CD4-positive, alpha-beta T cell treated with Interferon alpha-2 for 1 hour (primary cell): ENCODE results near the gene ALOX12.
"Not testable (repeated sequence)": the region's sequence is repeated elsewhere in the genome, so short reads cannot be mapped to it uniquely, and the experiment has no call there.

ENCODE experiments used
- DNase-seq, 2 donors: peaks; one replicate each; pipeline ENCODE4 v3.0.0-alpha.2; 2020 to 2022

ALOX12 gene

DNA sequence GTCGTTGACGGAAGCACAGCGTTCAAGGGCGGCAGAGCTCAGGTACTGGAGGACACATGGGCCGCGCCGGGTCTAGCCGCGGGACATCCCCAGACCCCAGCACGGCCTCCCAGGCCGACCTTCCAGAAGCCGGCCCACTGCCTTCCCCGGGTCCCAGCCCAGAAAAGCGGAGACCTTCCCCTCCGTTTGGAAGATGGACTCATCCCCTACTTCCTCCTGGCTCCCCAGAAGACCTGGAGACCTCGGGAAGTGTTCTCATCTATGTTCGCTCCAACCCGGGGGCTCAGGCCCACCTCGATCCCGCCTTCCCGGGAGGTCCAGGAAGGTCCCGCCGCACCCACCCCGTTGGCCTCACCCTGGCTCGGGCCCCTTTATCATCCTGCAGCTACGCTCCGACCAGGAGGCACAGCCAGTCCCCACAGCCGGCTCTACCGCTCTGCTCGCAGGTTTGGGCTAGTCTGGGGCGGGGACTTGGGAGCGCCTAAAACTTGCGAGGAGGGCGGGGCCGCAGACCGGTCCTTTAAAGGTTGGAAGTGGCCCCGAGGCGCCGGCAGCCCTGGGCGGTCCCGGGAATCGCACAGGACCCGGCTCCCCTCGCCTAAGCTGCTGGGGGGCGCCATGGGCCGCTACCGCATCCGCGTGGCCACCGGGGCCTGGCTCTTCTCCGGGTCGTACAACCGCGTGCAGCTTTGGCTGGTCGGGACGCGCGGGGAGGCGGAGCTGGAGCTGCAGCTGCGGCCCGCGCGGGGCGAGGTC is at the start of gene ALOX12:
Gene ALOX12 (plus strand): TSS at position 550 of the 756 bp plus-strand sequence. CDS start 69 bp downstream, at position 619.
- DNase-seq: no peak

GRCh38 chr17:6947745-6948144 is 48.1 kb upstream of the ALOX12 start:
- DNase-seq: no peak

- no peak for DNase-seq
These were observed 47.3 kb upstream of the ALOX12 start for GRCh38 chr17:6948562-6948961.

DNA sequence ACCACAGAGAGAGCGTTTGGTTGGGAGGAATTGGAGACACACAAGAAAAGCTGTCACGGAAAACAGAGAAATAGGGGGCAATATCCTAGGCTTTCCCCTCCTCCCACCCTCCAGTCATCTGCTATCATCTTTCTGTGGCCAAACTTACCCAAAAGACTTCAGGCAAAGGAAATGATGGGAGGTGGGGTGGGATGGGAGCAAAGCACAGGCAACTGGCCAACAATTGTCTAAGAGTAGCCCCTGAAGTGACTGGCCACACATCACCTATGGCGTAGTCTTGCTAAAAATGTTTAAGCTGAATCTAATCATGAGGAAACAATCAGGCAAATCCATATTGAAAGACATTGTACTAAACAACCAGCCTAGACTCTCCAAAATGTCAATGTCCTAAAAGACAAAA is 46.9 kb upstream of the ALOX12 start:
- DNase-seq: no peak

DNA sequence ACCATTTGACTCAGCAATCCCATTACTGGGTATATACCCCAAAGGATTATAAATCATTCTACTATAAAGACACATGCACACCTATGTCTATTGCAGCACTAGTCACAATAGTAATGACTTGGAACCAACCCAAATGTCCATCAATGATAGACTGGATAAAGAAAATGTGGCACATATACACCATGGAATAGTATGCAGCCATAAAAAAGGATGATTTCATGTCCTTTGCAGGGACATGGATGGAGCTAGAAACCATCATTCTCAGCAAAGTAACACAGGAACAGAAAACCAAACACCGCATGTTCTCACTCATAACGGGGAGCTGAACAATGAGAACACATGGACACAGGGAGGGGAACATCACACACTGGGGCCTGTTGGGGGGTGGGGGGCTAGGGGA is 44.9 kb upstream of the ALOX12 start:
- DNase-seq: not testable (repeated sequence)

DNA sequence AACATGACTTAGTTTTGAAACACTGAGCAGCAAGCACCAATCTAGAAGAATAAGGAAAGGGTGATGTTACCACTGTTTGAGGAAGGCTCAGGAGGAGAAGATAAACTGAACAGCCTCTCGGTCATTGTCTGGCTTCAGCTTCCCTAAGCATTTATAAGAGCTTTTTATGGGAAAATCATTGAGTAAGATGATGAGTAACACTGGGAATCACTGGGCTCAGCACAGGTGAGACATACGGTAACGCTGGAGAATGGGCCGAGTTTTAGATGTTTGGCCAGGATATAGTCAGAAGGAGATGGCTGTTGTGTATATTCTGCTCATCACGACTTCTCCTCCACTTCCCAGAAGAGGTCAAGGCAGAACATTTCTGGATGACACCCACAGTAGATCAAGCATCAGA is 42.2 kb upstream of the ALOX12 start:
- DNase-seq: no peak

DNA sequence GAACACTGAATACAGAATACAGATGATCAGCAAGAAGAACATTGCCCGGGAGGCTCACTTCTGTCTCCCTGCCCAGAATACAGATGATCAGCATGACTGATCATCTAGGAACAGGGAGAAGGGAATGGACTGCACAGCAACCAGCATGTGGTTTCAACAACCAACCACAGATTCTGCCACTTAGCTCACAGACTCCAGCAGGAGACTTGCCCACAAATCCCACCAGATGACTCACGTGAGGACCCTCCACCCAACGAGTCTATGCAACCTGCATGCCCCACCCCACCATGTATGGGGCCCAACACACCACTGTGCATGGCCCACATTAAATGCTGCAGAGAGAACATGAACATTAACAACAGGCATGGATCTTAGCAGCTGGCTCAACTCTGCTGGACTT is 36.1 kb upstream of the ALOX12 start:
- DNase-seq: no peak

GRCh38 chr17:6969323-6969726 is 26.5 kb upstream of the ALOX12 start:
- no peak for DNase-seq

DNA sequence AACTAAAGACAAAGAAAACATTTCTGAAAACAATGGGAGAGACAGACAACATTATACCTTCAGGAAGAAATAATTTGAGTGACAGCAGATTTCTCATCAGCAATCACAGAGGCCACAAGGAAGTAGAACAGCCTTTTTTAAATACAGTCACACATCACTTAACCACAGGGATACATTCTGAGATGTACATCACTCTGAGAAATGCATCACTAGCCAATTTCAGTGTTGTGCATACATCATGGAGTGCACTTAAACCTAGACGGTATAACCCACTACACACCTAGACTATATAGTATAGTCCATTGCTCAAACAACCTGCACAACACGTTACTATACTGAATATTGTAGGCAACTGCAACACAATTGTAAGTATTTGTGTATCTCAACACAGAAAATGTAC is 24.9 kb upstream of the ALOX12 start:
- DNase-seq: no peak

- not testable (repeated sequence) for DNase-seq
These were observed 16.4 kb upstream of the ALOX12 start for GRCh38 chr17:6979440-6979839.

DNA sequence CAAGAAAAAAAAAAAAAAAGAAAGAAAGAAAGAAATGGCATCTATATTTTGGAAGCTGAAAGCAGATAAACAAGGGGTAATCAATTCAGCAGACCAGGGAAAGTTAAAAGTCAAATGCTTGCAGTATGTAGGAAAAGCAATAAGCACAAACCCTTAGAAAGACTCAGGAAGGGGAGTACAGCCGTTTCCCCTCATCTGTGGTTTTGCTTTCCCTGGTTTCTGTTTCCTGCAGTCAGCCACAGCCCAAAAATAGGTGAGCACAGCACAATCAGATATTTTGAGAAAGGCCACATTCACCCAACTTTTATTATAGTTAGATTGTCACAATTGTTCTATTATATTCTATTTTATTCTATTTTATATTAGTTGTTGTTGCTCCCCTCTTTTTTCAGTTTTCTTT is 14.4 kb upstream of the ALOX12 start:
- no peak for DNase-seq

DNA sequence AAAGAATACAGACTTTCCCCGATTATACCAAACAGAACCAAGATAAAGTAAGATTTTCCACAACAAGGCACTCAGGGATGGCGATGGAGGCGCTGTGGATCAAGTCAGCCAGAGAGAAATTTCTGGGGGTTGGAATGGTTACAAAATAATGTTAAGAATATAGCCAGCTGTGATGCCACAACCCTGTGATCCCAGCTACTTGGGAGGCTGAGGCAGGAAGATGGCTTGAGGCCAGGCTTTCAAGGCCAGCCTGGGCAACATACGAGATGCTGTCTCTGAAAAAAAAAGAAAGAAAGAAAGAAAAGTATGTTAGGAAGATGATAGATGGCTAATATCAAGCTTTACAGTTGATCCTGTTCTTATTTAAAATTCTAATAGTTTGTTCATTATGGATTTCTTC is 10.6 kb upstream of the ALOX12 start:
- DNase-seq: no peak

DNA sequence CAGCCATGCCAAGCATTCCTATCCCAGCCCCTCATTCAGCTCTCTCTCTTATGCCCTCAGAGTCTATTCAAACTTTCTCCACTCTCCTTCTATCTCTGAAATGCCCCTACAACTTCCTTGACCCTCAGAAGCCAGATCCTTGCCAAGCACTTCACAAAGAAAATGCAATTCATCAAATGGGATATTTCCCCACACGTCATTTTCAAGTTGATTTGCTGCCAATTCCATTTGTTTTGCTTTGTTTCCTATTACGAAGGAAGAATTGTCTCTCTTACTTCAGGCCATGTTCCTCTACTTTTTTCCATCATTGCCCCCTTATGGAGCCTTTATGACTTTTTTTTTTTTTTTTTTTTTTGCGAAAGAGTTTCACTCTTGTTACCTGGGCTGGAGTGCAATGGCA is 9.2 kb upstream of the ALOX12 start:
- no peak for DNase-seq

- no peak for DNase-seq
These were observed 6.1 kb upstream of the ALOX12 start for GRCh38 chr17:6989779-6990178.

GRCh38 chr17:6993613-6994056 is 2.2 kb upstream of the ALOX12 start:
- not testable (repeated sequence) for DNase-seq

- no peak for DNase-seq
These were observed 1.7 kb upstream of the ALOX12 start for GRCh38 chr17:6994118-6994598.

DNA sequence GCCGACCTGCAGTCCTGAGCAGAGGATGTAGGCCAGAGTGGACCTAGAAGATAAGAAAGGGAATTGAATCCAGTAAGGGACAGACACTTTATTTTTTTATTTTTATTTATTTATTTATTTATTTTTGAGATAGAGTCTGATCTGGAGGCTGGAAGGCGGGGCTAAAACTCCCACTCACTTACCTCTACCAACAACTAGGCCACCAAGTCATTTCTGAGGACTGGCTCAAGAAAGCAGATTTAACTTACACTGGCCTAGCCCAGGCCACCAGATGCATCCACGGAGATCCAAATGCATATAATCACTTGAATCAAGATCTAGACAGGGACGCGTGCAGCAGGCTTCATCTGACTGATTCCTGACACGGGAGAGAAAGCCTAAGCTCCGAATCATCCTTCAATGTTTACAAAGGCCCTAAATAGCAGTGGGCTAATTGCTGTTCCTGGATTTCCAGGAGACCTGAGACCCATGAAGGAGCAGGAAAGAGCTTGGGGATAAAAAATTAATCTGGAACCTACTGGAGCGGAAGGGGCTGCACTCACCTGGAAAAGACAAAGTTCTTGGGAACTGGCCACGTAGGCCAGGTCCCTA is 1.1 kb upstream of the ALOX12 start:
- DNase-seq: no peak

GRCh38 chr17:6996256-6997011 is 585 bp downstream of the ALOX12 start:
- DNase-seq: no peak

GRCh38 chr17:6997171-6997570 is 1.3 kb downstream of the ALOX12 start:
- no peak for DNase-seq

GRCh38 chr17:6998855-6999508 is 3.1 kb downstream of the ALOX12 start:
- no peak for DNase-seq

DNA sequence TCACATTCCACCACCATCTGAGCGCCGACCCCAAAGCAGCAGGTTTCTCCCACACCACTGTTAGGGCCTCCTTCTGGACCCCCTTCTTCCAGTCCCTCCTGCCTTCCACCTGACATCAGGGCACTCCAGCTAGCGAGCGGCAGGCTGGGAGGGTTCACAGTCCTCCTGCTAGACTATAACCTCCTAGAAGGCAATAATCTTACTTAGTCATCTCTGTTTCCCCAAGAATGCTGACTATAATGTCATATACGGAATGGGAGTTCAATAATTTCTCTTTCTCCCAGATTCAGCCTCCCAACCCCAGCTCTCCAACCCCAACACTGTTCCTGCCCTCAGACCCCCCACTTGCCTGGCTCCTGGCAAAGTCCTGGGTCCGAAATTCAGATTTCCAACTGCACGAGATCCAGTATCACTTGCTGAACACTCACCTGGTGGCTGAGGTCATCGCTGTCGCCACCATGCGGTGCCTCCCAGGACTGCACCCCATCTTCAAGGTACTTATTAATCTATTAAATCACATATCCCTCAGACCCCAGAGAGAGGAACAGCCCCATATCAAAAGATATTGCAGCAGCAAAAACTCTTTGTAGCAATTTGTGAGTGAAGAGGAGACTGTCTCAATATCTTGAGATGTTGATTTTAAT is 5.6 kb downstream of the ALOX12 start:
- DNase-seq: peak in 1 of 2 donors; percentile 55

DNA sequence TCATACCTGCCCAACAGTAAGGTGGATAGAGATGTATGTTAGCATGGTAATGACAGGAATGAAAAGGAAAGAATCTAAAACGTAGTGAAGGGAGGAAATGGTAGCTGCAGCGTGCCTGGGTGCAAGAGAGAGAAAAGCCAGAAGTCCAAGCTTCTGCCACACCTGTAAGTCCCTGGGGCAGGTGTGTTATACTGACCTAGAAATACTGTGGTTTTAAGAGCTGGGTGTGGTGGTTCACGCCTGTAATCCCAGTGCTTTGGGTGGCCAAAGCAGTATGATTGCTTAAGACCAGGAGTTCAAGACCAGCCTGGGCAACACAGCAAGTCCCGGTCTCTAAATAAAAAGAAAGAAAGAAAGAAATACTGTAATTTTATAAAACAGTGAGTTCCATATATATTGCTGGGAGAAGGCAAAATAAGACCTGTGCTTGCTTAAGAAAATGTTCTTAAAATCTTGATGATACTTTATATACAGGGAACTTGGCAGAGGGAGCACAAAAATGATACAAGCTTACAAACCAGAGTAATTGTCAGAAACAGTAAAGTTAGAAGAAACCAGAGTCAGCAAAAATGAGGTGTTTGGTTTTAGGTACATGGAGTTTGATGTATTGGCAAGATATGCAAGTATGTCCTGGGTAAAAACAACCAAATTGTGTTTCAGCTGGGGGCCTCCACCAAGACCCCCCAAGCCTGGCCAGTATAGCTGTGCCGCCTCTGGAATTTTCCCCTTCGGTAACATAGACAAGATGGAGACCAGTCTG is 6.6 kb downstream of the ALOX12 start:
- DNase-seq: no peak
